Right lobe of liver (tissue), 6 donors: ENCODE data around the gene COL5A3. TPM values are rescaled to one million over a fixed set of nuclear protein-coding genes. Genes with fewer than 3 reads are reported as not detected.
A peak's percentile ranks its signal among the peaks of the same experiment; 100 is the strongest.

Experiments used
- ATAC-seq, 4 donors: fragments of 200-7000 bp; cut with Tn5 transposase; one replicate each; pipeline ENCODE4 v1.9.1; 2020; ENCODE audit warnings: mild to moderate bottlenecking in 4 of 4, moderate library complexity in 4 of 4
- DNase-seq, 3 donors: peaks; one replicate each; pipeline ENCODE4 v3.0.0-alpha.2; 2020
- H3K27ac ChIP-seq, 3 donors: fragments of 200-600 bp; one replicate each; pipeline ENCODE4 v1.8.0; 2022
- H3K27me3 ChIP-seq, 2 donors: fragments of 200-600 bp; one replicate each; pipeline ENCODE4 v1.8.0; 2022
- H3K36me3 ChIP-seq, 4 donors: fragments of 200-600 bp; sonication (generic) in 1 of 4; one replicate each; pipeline versions ENCODE4 v1.5.1 to v1.8.0; 2017 to 2022; ENCODE audit warnings: control low read depth in 1 of 4
- H3K4me1 ChIP-seq, 4 donors: fragments of 200-600 bp; sonication (generic) in 1 of 4; one replicate each; pipeline versions ENCODE4 v1.5.1 to v1.8.0; 2017 to 2022; ENCODE audit warnings: control low read depth in 1 of 4
- H3K4me3 ChIP-seq, 3 donors: fragments of 200-600 bp; one replicate each; pipeline ENCODE4 v1.8.0; 2022
- H3K9me3 ChIP-seq, 4 donors: fragments of 200-600 bp; sonication (generic) in 1 of 4; one replicate each; pipeline versions ENCODE4 v1.5.1 to v1.8.0; 2017 to 2022; ENCODE audit warnings: control low read depth in 1 of 4
- POLR2A ChIP-seq: fragments of 450-650 bp; IDR thresholded peaks from one replicate; pipeline ENCODE4 v1.6.1; 2017; ENCODE audit warnings: antibody characterized with exemption, mild to moderate bottlenecking
- WGBS: methylation state at CpG from one replicate; pipeline ENCODE4 v1.1.6; 2018; ENCODE audit warnings: low coverage, low lambda C conversion rate; ENCODE audit not compliant: insufficient coverage; ENCODE audit errors: missing lambda C conversion rate; 5-methylcytosine and 5-hydroxymethylcytosine counted together
- intact Hi-C, 2 donors: fragments of 100-400 bp; cut with DNase I; formaldehyde crosslinking; loops; one replicate each; pipeline versions ENCODE4 v1.11.2 to v1.14.1; 2022
- total RNA-seq, 6 experiments: library from RNA; depleted of rRNA in 2 of 6; stranded (reverse); fragments of >200 nt in 2 of 6; fragmentation: NEBNext Ultra II Directional in 3 of 6; extraction: Animal tissue kit (Norgen Biotek cat#: 25700) in 3 of 6; gene quantifications; one replicate each; pipeline versions ENCODE4 v1.1.0 to v1.2.4, GENCODE V29; 2016 to 2023
- TF ChIP-seq, protein P1 (sequence below), 4 donors: fragments of 200-600 bp in 3 of 4; fragments of 450-650 bp in 1 of 4; IDR thresholded peaks; one replicate each; pipeline versions ENCODE4 v1.5.1 to v1.8.0; 2016 to 2022; ENCODE audit warnings: antibody characterized with exemption in 4 of 4, mild to moderate bottlenecking in 2 of 4
- donor health status: DM: no; HTN: yes; CAD: no.
- donor health status: DM: no; HTN: no; CAD: no.
- donor health status: DM: no; HTN: no; CAD: no.
- donor health status: DM: no; HTN: yes; CAD: no.
- donor health status: DM: no; HTN: yes; CAD: no.

COL5A3 gene
- total RNA-seq, 6 experiments from 2014 or later, result 3.3 to 20.2 (median 9.4) TPM

DNA sequence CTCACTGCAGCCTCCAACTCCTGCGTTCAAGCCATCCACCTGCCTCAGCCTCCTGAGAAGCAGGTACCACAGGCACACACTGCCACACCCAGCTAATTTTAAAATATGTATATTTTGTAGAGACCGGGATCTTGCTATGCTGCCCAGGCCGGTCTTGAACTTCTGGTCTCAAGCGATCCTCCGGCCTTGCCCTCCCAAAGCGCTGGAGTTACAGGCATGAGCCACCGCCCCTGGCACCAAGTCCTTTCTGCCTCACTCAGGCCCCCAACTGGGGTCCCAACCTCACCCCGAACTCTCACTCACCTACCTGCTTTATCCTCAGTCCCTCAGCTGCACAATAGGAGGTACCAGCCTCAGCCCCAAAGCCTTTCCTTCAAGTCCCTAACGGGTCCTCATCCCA is 635 bp upstream of the COL5A3 start:
- H3K27ac ChIP-seq, result no peak overlapping the region
- intact Hi-C loops, result no loop called here
- DNase-seq, result no peak
- TF ChIP-seq, protein P1, sequence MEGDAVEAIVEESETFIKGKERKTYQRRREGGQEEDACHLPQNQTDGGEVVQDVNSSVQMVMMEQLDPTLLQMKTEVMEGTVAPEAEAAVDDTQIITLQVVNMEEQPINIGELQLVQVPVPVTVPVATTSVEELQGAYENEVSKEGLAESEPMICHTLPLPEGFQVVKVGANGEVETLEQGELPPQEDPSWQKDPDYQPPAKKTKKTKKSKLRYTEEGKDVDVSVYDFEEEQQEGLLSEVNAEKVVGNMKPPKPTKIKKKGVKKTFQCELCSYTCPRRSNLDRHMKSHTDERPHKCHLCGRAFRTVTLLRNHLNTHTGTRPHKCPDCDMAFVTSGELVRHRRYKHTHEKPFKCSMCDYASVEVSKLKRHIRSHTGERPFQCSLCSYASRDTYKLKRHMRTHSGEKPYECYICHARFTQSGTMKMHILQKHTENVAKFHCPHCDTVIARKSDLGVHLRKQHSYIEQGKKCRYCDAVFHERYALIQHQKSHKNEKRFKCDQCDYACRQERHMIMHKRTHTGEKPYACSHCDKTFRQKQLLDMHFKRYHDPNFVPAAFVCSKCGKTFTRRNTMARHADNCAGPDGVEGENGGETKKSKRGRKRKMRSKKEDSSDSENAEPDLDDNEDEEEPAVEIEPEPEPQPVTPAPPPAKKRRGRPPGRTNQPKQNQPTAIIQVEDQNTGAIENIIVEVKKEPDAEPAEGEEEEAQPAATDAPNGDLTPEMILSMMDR (IDR thresholded peaks at IDR 0.05), result no peak
- TF ChIP-seq POLR2A, result no peak
- no peak for ATAC-seq
- H3K36me3 ChIP-seq, result no peaks in the 10 kb centered on the region
- no peaks in the 10 kb centered on the region for H3K4me1 ChIP-seq
- 74% methylated on average over 8 of the region's 9 CpGs for WGBS
- no peaks in the 10 kb centered on the region for H3K9me3 ChIP-seq
- no peaks in the 10 kb centered on the region for H3K27me3 ChIP-seq
- H3K4me3 ChIP-seq, result no peak overlapping the region

DNA sequence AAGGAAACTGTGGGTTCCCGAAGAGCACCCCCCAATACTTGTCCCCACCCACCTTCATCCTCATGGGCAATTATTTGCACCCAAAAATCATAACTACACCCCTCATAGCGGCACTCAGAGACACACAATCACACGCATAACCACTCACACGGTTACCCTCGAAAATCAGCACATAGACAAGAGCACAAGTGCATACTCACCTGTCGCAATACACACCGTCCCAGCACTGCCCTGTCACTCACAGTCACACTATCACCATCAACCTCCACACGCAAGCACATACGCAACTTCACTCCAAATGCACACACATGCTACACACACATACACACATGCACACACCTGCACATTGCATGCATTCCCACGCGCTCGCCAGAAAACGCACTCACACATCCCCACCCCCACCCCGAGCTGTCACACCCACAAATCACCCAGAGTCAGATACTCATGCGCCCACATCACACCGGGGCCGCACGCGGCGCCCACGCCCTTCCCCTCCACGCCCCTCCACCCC is 535 bp downstream of the COL5A3 start:
- DNase-seq (no peak), ATAC-seq (peak in 2 of 4 donors; percentile 2 to 6)
- no peaks in the 10 kb centered on the region for H3K36me3 ChIP-seq
- 10% methylated on average over 16 of the region's 22 CpGs for WGBS
- intact Hi-C loops, result no loop called here
- H3K4me3 ChIP-seq, result peak overlapping the region; percentile 16 to 30 (median 27)
- no peaks in the 10 kb centered on the region for H3K4me1 ChIP-seq
- no peak overlapping the region for H3K27ac ChIP-seq
- TF ChIP-seq, protein P1 (IDR thresholded peaks at IDR 0.05), result no peak
- no peak for TF ChIP-seq POLR2A
- H3K9me3 ChIP-seq, result no peaks in the 10 kb centered on the region
- no peaks in the 10 kb centered on the region for H3K27me3 ChIP-seq

DNA sequence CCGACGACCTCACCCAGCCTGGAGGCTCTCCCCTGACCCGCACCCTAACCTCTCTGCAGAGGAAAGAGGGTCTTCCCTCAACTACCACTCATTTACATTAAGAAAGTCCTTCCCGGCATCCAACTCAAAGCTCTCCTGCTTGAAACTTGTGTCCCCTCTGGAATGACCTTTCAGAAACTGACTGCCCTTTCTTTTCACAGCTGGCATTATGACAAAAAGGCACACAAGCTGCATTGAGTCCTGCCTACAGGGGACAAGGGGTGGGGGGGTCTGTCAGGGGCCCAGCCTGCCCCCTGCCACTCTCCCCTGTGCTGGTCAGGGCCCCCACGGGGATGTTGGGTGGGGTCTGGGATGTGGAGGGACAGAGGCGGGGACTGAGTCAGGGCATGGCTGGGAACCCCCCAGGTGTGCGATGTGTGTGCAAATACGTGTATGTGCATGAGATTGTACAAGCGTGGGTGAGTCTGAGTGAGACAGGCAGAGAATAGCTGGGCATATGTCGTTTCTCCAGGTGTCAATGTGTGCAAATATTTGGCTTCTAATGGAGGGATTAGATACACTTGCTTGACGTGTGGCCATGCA is 2.0 kb downstream of the COL5A3 start:
- Histone ChIP-seq H3K4me3 (no peak overlapping the region), H3K27me3 (no peaks in the 10 kb centered on the region), H3K9me3 (no peaks in the 10 kb centered on the region), H3K36me3 (no peaks in the 10 kb centered on the region), H3K27ac (no peak overlapping the region), H3K4me1 (no peaks in the 10 kb centered on the region)
- ATAC-seq (no peak), DNase-seq (no peak)
- 48% methylated on average over 8 of the region's 11 CpGs for WGBS
- intact Hi-C loops, result no loop called here
- TF ChIP-seq, protein P1 (IDR thresholded peaks at IDR 0.05), result no peak
- no peak for TF ChIP-seq POLR2A

DNA sequence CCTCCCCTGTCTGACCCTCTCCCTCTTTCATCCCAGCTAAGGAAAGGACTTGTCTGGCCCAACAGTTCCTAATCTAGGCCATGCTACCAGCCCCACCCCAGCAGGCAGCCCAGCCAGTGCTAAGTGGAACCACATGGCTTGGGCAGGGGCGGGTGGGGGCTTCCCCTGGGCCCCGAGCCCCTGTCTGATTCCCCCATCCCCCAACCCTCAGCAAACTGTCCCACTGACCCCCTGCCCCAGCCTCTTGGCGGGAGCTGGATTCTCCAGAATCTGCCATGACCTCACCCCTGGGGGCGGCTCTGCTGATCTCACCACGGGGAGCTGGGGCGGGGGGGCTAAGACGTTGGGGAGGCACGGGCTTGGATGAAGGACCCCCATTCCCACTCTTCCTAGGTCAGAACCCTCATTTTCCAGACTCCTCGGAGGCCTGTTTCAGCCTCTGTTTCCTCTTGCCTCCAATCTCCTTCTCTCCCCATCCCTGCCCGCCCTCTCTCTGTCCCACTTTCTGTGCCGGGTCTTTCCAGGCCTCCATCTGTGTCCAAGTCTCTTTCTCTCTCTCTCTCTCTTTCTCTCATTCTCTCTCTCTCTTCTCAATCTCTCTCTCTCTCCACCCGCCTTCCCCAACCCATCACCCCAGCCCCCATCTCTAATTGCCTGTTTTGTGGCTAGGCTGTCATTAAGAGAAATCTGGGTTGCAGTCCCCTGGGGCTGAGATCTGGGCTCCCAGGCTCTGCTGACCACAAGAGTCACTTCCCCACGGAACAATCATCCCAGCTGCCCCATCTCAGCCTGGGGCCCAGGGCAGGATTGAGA is 2.7 kb downstream of the COL5A3 start:
- no peak for TF ChIP-seq POLR2A
- TF ChIP-seq, protein P1 (IDR thresholded peaks at IDR 0.05), result no peak
- intact Hi-C loops, result no loop called here
- H3K4me3 ChIP-seq, result no peak overlapping the region
- no peak for DNase-seq
- 46% methylated on average over 9 of the region's 13 CpGs for WGBS
- H3K27me3 ChIP-seq, result no peaks in the 10 kb centered on the region
- no peak overlapping the region for H3K27ac ChIP-seq
- peaks cover 0 to under 1% (median 0%) of the 10 kb centered on the region in 4 donors for H3K4me1 ChIP-seq
- ATAC-seq, result no peak
- H3K36me3 ChIP-seq, result no peaks in the 10 kb centered on the region
- no peaks in the 10 kb centered on the region for H3K9me3 ChIP-seq
